Fibroblast of lung (primary cell): ENCODE data around the gene CELSR2. TPM values are rescaled to one million over a fixed set of nuclear protein-coding genes. Genes with fewer than 3 reads are reported as not detected.

Experiments
- DNase-seq, 2 donors: peaks; one replicate each; pipeline versions ENCODE4 v3.0.0 to v3.0.0-alpha.2; 2010; ENCODE audit warnings: low read depth in 2 of 2
- H2AFZ ChIP-seq: 2 replicates; pipeline ENCODE4 v1.5.1; 2012; ENCODE audit warnings: low read length, control low read depth, inconsistent platforms
- H3K27ac ChIP-seq: 2 replicates; pipeline ENCODE4 v1.5.1; 2011; ENCODE audit warnings: low read length, control low read depth; ENCODE audit not compliant: insufficient read depth
- H3K27me3 ChIP-seq: 2 replicates; pipeline ENCODE4 v1.5.1; 2011; ENCODE audit warnings: mild to moderate bottlenecking, low read length; ENCODE audit not compliant: control insufficient read depth, insufficient read depth
- H3K36me3 ChIP-seq: 2 replicates; pipeline ENCODE4 v1.5.1; 2011; ENCODE audit warnings: low read length; ENCODE audit not compliant: control insufficient read depth, insufficient read depth
- H3K4me1 ChIP-seq: 2 replicates; pipeline ENCODE4 v1.5.1; 2011; ENCODE audit warnings: low read length; ENCODE audit not compliant: control insufficient read depth, insufficient read depth; ENCODE audit errors: extremely low read depth
- H3K4me2 ChIP-seq: 2 replicates; pipeline ENCODE4 v1.5.1; 2011; ENCODE audit warnings: low read length, control low read depth; ENCODE audit not compliant: insufficient read depth; ENCODE audit errors: extremely low read depth
- H3K4me3 ChIP-seq, 4 experiments: fragments of 200-600 bp in 1 of 4; sonication (generic) in 1 of 4; replicated peaks in 1 of 4; 2 replicates each; pipeline ENCODE4 v1.5.1; 2011 to 2016; ENCODE audit warnings: low read length in 4 of 4, low read depth in 3 of 4, mild to moderate bottlenecking in 3 of 4, control low read depth in 2 of 4, inconsistent platforms in 1 of 4, mixed read lengths in 1 of 4; ENCODE audit not compliant: insufficient read depth in 1 of 4; ENCODE audit errors: control extremely low read depth in 1 of 4
- H3K79me2 ChIP-seq: 2 replicates; pipeline ENCODE4 v1.5.1; 2012; ENCODE audit warnings: mild to moderate bottlenecking, low read length, inconsistent platforms; ENCODE audit not compliant: control insufficient read depth, insufficient read depth
- H3K9ac ChIP-seq: 2 replicates; pipeline ENCODE4 v1.5.1; 2011; ENCODE audit warnings: mild to moderate bottlenecking, low read length, control low read depth; ENCODE audit not compliant: insufficient read depth
- H3K9me3 ChIP-seq: 2 replicates; pipeline ENCODE4 v1.5.1; 2012; ENCODE audit warnings: low read depth, low read length; ENCODE audit not compliant: control insufficient read depth, insufficient read depth
- H4K20me1 ChIP-seq: 2 replicates; pipeline ENCODE4 v1.5.1; 2011; ENCODE audit warnings: low read length; ENCODE audit not compliant: control insufficient read depth, insufficient read depth; ENCODE audit errors: extremely low read depth
- EZH2 ChIP-seq: IDR thresholded peaks from 2 replicates; pipeline ENCODE4 v1.5.1; 2012; ENCODE audit warnings: low read length, control low read depth, mild to moderate bottlenecking; ENCODE audit errors: missing control alignments
- polyA plus RNA-seq, 2 donors: library from polyadenylated mRNA; depleted of rRNA in 1 of 2; stranded (reverse) in 1 of 2; unstranded in 1 of 2; fragments of >200 nt; gene quantifications; 2 replicates each; pipeline ENCODE4 v1.2.1, GENCODE V29; 2011 to 2012; ENCODE audit warnings: missing spikeins in 1 of 2
- total RNA-seq: library from RNA; depleted of rRNA; stranded (reverse); fragments of >200 nt; gene quantifications from 2 replicates; pipeline ENCODE4 v1.2.1, GENCODE V29; 2014
- TF ChIP-seq, protein P1 (sequence below), 2 donors: IDR thresholded peaks in 1 of 2; conservative IDR thresholded peaks in 1 of 2; 1 replicate in 1 of 2; 2 replicates in 1 of 2; pipeline ENCODE4 v1.5.1; 2011 to 2012; ENCODE audit warnings: low read length in 2 of 2, control low read depth in 1 of 2, inconsistent platforms in 1 of 2, low read depth in 1 of 2, mild to moderate bottlenecking in 1 of 2

The CELSR2 gene
- total and polyA plus RNA-seq, 2 donors (not counting 1 experiment from before 2014, with no cell fraction given) = 0.67 to 3.5 TPM

DNA sequence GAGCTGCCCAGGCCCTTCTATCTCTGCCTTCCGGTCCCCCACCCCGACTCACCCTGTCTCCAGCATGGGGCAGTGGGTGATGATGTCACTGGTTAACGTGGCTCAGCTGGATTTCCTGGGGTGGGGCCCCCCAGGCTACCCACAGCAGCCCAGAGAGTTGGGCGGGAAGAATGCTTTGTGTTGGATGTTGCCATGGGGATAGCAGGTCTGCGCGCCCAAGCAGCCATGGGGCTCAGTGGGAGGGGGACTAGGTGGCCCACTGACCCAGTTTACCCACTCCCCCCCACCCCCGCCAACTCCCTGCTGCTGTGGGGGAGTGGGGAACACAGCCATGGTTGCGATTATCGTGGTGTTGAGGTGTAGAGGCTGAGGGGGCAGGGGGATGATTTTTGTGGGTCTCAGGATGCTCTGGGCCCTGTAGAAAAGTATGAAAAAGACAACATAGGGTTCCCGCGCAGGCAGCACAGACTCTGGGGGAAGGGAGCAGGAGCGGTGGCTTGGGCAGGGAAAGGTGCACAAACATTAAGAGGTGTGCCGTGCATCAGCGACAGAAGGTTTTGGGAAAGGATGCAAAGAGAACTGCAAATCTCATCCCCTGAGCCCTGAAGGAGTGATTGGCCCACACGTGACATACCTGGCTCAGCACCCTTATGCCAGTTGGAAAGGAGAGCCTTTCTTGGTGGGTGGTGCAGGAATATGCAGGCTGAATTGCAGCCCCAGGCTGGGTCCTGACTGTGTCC, 8.5 kb downstream of the CELSR2 start:
- no peaks in the 10 kb centered on the region for H4K20me1 ChIP-seq
- no peak overlapping the region for H3K4me2 ChIP-seq
- H3K4me1 ChIP-seq = peaks cover 5% of the 10 kb centered on the region
- no peak overlapping the region for H3K27ac ChIP-seq
- no peaks in the 10 kb centered on the region for H3K27me3 ChIP-seq
- no peaks in the 10 kb centered on the region for H3K79me2 ChIP-seq
- TF ChIP-seq, protein P1, sequence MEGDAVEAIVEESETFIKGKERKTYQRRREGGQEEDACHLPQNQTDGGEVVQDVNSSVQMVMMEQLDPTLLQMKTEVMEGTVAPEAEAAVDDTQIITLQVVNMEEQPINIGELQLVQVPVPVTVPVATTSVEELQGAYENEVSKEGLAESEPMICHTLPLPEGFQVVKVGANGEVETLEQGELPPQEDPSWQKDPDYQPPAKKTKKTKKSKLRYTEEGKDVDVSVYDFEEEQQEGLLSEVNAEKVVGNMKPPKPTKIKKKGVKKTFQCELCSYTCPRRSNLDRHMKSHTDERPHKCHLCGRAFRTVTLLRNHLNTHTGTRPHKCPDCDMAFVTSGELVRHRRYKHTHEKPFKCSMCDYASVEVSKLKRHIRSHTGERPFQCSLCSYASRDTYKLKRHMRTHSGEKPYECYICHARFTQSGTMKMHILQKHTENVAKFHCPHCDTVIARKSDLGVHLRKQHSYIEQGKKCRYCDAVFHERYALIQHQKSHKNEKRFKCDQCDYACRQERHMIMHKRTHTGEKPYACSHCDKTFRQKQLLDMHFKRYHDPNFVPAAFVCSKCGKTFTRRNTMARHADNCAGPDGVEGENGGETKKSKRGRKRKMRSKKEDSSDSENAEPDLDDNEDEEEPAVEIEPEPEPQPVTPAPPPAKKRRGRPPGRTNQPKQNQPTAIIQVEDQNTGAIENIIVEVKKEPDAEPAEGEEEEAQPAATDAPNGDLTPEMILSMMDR (conservative IDR thresholded peaks at IDR 0.05 in 1 of 2, IDR thresholded peaks at IDR 0.05 in 1 of 2; ENCODE audit: low read depth in 1 of 2, low read length in 2 of 2) = no peak
- TF ChIP-seq EZH2 = no peak
- H3K9ac ChIP-seq = no peak overlapping the region
- no peak overlapping the region for H3K4me3 ChIP-seq
- no peak for DNase-seq
- no peaks in the 10 kb centered on the region for H3K9me3 ChIP-seq
- no peaks in the 10 kb centered on the region for H3K36me3 ChIP-seq
- no peak overlapping the region for H2AFZ ChIP-seq

- no peak overlapping the region for H3K27ac ChIP-seq
- H3K4me3 ChIP-seq = no peak overlapping the region
- H3K4me1 ChIP-seq = peaks cover 3% of the 10 kb centered on the region
- H4K20me1 ChIP-seq = no peaks in the 10 kb centered on the region
- no peak overlapping the region for H2AFZ ChIP-seq
- no peak overlapping the region for H3K4me2 ChIP-seq
- TF ChIP-seq, protein P1 (conservative IDR thresholded peaks at IDR 0.05 in 1 of 2, IDR thresholded peaks at IDR 0.05 in 1 of 2; ENCODE audit: low read depth in 1 of 2, low read length in 2 of 2) = no peak
- TF ChIP-seq EZH2 = no peak
- H3K9ac ChIP-seq = no peak overlapping the region
- DNase-seq = no peak
- no peaks in the 10 kb centered on the region for H3K36me3 ChIP-seq
- no peaks in the 10 kb centered on the region for H3K27me3 ChIP-seq
- H3K9me3 ChIP-seq = no peaks in the 10 kb centered on the region
- H3K79me2 ChIP-seq = no peaks in the 10 kb centered on the region
Measured at GRCh38 chr1:109258481-109259466, 9.4 kb downstream of the CELSR2 start.
